Measurements from ENCODE around the gene JCHAIN.

JCHAIN gene

GRCh38 chr4:70637239-70637913 is 28.9 kb downstream of the JCHAIN start:
- DNase-seq (ENCODE audit: extremely low read depth, low read depth): no peak
- TF ChIP-seq, protein P1, sequence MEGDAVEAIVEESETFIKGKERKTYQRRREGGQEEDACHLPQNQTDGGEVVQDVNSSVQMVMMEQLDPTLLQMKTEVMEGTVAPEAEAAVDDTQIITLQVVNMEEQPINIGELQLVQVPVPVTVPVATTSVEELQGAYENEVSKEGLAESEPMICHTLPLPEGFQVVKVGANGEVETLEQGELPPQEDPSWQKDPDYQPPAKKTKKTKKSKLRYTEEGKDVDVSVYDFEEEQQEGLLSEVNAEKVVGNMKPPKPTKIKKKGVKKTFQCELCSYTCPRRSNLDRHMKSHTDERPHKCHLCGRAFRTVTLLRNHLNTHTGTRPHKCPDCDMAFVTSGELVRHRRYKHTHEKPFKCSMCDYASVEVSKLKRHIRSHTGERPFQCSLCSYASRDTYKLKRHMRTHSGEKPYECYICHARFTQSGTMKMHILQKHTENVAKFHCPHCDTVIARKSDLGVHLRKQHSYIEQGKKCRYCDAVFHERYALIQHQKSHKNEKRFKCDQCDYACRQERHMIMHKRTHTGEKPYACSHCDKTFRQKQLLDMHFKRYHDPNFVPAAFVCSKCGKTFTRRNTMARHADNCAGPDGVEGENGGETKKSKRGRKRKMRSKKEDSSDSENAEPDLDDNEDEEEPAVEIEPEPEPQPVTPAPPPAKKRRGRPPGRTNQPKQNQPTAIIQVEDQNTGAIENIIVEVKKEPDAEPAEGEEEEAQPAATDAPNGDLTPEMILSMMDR (IDR thresholded peaks at IDR 0.05; ENCODE audit: low read depth, low read length, missing control alignments): no peak

GRCh38 chr4:70634482-70634881 is 31.8 kb downstream of the JCHAIN start:
- no peak for DNase-seq (ENCODE audit: extremely low read depth, low read depth)
- TF ChIP-seq, protein P1 (IDR thresholded peaks at IDR 0.05; ENCODE audit: low read depth, low read length, missing control alignments): no peak
- no peak overlapping the region for H3K4me3 ChIP-seq (replicated peaks; ENCODE audit: low read depth, low read length)

More at GRCh38 chr4:70637239-70637913, 28.9 kb downstream of the JCHAIN start:
- H3K4me3 ChIP-seq (replicated peaks; ENCODE audit: low read depth, low read length): no peak overlapping the region

DNA sequence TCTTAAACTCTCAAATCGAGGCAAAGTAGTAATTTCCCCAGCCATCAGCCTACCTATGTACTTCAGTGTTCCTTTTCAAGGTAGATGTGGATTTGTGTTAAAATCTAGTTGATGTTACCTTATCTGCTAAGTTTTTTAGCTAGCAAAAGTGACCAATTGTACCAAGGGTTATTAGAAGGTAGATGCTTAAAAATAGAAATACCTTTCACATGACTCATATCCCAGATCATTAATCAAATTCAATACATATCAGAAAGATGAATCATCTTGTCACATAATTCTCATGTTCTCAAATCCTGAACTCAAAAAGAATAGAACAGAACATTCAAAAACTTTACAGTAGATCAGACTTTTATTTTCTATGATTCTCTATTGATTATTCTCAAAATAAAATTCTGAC is 34.3 kb downstream of the JCHAIN start:
- DNase-seq (ENCODE audit: extremely low read depth, low read depth): no peak
- H3K4me3 ChIP-seq (replicated peaks; ENCODE audit: low read depth, low read length): no peak overlapping the region
- TF ChIP-seq, protein P1 (IDR thresholded peaks at IDR 0.05; ENCODE audit: low read depth, low read length, missing control alignments): no peak

- no peak for DNase-seq (ENCODE audit: extremely low read depth, low read depth)
- TF ChIP-seq, protein P1 (IDR thresholded peaks at IDR 0.05; ENCODE audit: low read depth, low read length, missing control alignments): no peak
Measured at GRCh38 chr4:70630162-70630561, 36.1 kb downstream of the JCHAIN start.

GRCh38 chr4:70629469-70630090 is 36.7 kb downstream of the JCHAIN start:
- no peak overlapping the region for H3K4me3 ChIP-seq (replicated peaks; ENCODE audit: low read depth, low read length)
- DNase-seq (ENCODE audit: extremely low read depth, low read depth): no peak
- TF ChIP-seq, protein P1 (IDR thresholded peaks at IDR 0.05; ENCODE audit: low read depth, low read length, missing control alignments): no peak

More at GRCh38 chr4:70630162-70630561, 36.1 kb downstream of the JCHAIN start:
- no peak overlapping the region for H3K4me3 ChIP-seq (replicated peaks; ENCODE audit: low read depth, low read length)

DNA sequence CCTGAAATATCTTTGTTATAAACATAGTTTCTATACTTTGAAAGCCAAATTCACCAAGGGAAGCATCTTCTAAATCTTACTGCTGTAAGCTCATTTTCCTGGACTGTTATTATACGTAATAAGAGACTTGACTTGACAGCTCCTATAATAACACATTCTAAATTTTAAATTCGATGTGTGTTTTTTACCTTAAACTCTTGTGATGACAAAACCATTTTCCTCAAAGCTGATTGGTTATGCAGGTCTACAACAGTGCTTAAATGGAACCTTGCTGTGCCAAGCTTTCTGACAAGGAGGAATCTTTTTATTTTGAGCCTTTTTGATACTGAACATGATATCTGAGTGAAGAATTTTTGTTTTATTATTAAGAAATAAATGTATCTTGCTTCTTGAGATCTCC is 37.9 kb downstream of the JCHAIN start, which contains the start of gene ENAM:
Gene ENAM (plus strand): TSS at position 301 of the 400 bp plus-strand sequence. CDS start 757 bp downstream, outside the sequence.
- no peak within 1 kb of the TSS for H3K4me3 ChIP-seq (replicated peaks; ENCODE audit: low read depth, low read length)
- no peak for DNase-seq (ENCODE audit: extremely low read depth, low read depth)
- TF ChIP-seq, protein P1 (IDR thresholded peaks at IDR 0.05; ENCODE audit: low read depth, low read length, missing control alignments): no peak

All from HFF-Myc (cell line).